ENCODE data around the gene PDGFB. TPM values are rescaled to one million over a fixed set of nuclear protein-coding genes. Genes with fewer than 3 reads are reported as not detected.

Gene PDGFB
- total RNA-seq, 1 experiment from 2014 or later = 78.0 TPM

- Histone ChIP-seq H3K4me1 (ENCODE audit: control insufficient read depth, insufficient read depth, low read length) (peaks cover 61% of the 10 kb centered on the region), H3K4me3 (ENCODE audit: low read depth in 2 of 2, low read length in 2 of 2) (no peak overlapping the region), H3K36me3 (ENCODE audit: control insufficient read depth, insufficient read depth, low read length) (no peaks in the 10 kb centered on the region), H3K27ac (ENCODE audit: low read length) (peak overlapping the region; percentile 72), H3K9me3 (ENCODE audit: control insufficient read depth, insufficient read depth, low read depth, low read length) (no peaks in the 10 kb centered on the region), H3K27me3 (ENCODE audit: control insufficient read depth, insufficient read depth, low read length) (no peaks in the 10 kb centered on the region)
- ATAC-seq (peak; percentile 6), DNase-seq (ENCODE audit: low read depth, low spot score) (no peak)
- CTCF ChIA-PET = interaction anchor here (0.8 kb wide), 1 partner anchor 116 kb away, joined by 3 read pairs; no protein-coding TSS in a partner anchor
- in situ Hi-C loops (cut with HindIII; ENCODE audit: low pct_unique_long_range_greater_than_20kb, low sequenced_read_pairs) (no loop called here), intact Hi-C loops (cut with micrococcal nuclease; ENCODE audit: unreplicated experiment) (loop anchor here (5.0 kb wide), 1 partner anchor 33 kb away; no protein-coding TSS in a partner anchor)
- TF ChIP-seq TCF7L2 (IDR thresholded peaks at IDR 0.05; ENCODE audit: low read depth, low read length) (no peak), POLR2AphosphoS5 (IDR thresholded peaks at IDR 0.05; ENCODE audit: low read depth, low read length) (no peak), CTCF (IDR thresholded peaks at IDR 0.05) (no peak), SIN3A (IDR thresholded peaks at IDR 0.05; ENCODE audit: borderline replicate concordance, insufficient read depth, low read depth, low read length) (no peak), REST (IDR thresholded peaks at IDR 0.05; ENCODE audit: insufficient read depth in 1 of 2, low read depth in 2 of 2, low read length in 1 of 2) (no peak)
- BruUV-seq (replicated peaks) = no TSS peak
- POLR2A ChIA-PET = interaction anchor here (0.6 kb wide), 1 partner anchor 106 kb away, joined by 4 read pairs; no protein-coding TSS in a partner anchor
These were observed 45.4 kb upstream of the PDGFB start for GRCh38 chr22:39289975-39290720.

GRCh38 chr22:39289533-39289932 lies 44.8 kb upstream of the PDGFB start:
- no peak for TF ChIP-seq REST (IDR thresholded peaks at IDR 0.05; ENCODE audit: insufficient read depth in 1 of 2, low read depth in 2 of 2, low read length in 1 of 2)
- TF ChIP-seq TCF7L2 (IDR thresholded peaks at IDR 0.05; ENCODE audit: low read depth, low read length) = no peak
- TF ChIP-seq CTCF (IDR thresholded peaks at IDR 0.05) = no peak
- TF ChIP-seq SIN3A (IDR thresholded peaks at IDR 0.05; ENCODE audit: borderline replicate concordance, insufficient read depth, low read depth, low read length) = no peak
- TF ChIP-seq POLR2AphosphoS5 (IDR thresholded peaks at IDR 0.05; ENCODE audit: low read depth, low read length) = no peak
- ChIA-PET POLR2A (no interaction called here), CTCF (no interaction called here)
- DNase-seq (ENCODE audit: low read depth, low spot score) = no peak
- no TSS peak for BruUV-seq (replicated peaks)
- no peaks in the 10 kb centered on the region for H3K27me3 ChIP-seq (ENCODE audit: control insufficient read depth, insufficient read depth, low read length)
- intact Hi-C loops (cut with micrococcal nuclease; ENCODE audit: unreplicated experiment) (no loop called here), in situ Hi-C loops (cut with HindIII; ENCODE audit: low pct_unique_long_range_greater_than_20kb, low sequenced_read_pairs) (no loop called here)
- peaks cover 63% of the 10 kb centered on the region for H3K4me1 ChIP-seq (ENCODE audit: control insufficient read depth, insufficient read depth, low read length)
- H3K36me3 ChIP-seq (ENCODE audit: control insufficient read depth, insufficient read depth, low read length) = no peaks in the 10 kb centered on the region
- H3K9me3 ChIP-seq (ENCODE audit: control insufficient read depth, insufficient read depth, low read depth, low read length) = no peaks in the 10 kb centered on the region
- peak overlapping the region; percentile 72; the same call in 1 of the 2 replicates for H3K27ac ChIP-seq (ENCODE audit: low read length)
- H3K4me3 ChIP-seq (ENCODE audit: low read depth in 2 of 2, low read length in 2 of 2) = no peak overlapping the region
- ATAC-seq = no peak
